ENCODE measurements around the gene SS18L1. TPM values are rescaled to one million over a fixed set of nuclear protein-coding genes. Genes with fewer than 3 reads are reported as not detected.

The SS18L1 gene
- total and polyA plus RNA-seq, 10 of the 15 experiments (the other 5 are each of a cell fraction or from before 2014, with no cell fraction given): 1.8 to 20.0 (median 6.6) TPM

GRCh38 chr20:62191781-62192559 lies 48.4 kb downstream of the SS18L1 start:
- no peaks in the 10 kb centered on the region for H3K27me3 ChIP-seq (replicated peaks in 1 of 2; ENCODE audit: control insufficient read depth in 2 of 2, insufficient read depth in 2 of 2, low read length in 1 of 2)
- ChIA-PET RAD21 (ENCODE audit: unreplicated experiment) (no interaction called here), POLR2A (no interaction called here), SMC1A (ENCODE audit: uncharacterized antibody, unreplicated experiment) (no interaction called here), CTCF (no interaction called here)
- no peak overlapping the region for H3K4me2 ChIP-seq (ENCODE audit: control insufficient read depth, insufficient read depth)
- peaks cover 0 to 5% of the 10 kb centered on the region in 2 experiments; a peak in 2 of 4 replicates for H3K36me3 ChIP-seq (ENCODE audit: control insufficient read depth in 2 of 2, insufficient read depth in 2 of 2, low read length in 1 of 2)
- BruUV-seq (replicated peaks): no TSS peak
- H3K4me1 ChIP-seq (ENCODE audit: control insufficient read depth, insufficient read depth, low read length): peaks cover 5% of the 10 kb centered on the region; the same call in 1 of the 2 replicates
- H4K20me1 ChIP-seq (ENCODE audit: control insufficient read depth, insufficient read depth): no peaks in the 10 kb centered on the region
- H3K9me3 ChIP-seq (replicated peaks; ENCODE audit: control insufficient read depth, insufficient read depth, low read length): no peaks in the 10 kb centered on the region
- WGBS (ENCODE audit: insufficient coverage, insufficient replicate concordance, low lambda C conversion rate, missing lambda C conversion rate): 73% methylated on average over 14 of the region's 14 CpGs
- DNase-seq (ENCODE audit: low read depth, low spot score) (no peak), FAIRE-seq (no peak), ATAC-seq (no peak)
- H3K9ac ChIP-seq (ENCODE audit: control insufficient read depth, insufficient read depth, low read length): no peak overlapping the region
- no peak overlapping the region for H3K27ac ChIP-seq (ENCODE audit: control insufficient read depth, insufficient read depth)
- no peak overlapping the region for H3K4me3 ChIP-seq
- intact Hi-C loops (cut with micrococcal nuclease; ENCODE audit: unreplicated experiment) (no loop called here), in situ Hi-C loops (cut with MboI) (no loop called here)
- peaks cover 8% of the 10 kb centered on the region for H3K79me2 ChIP-seq (ENCODE audit: control insufficient read depth, insufficient read depth, low read length)
- no peak overlapping the region for H2AFZ ChIP-seq (ENCODE audit: control insufficient read depth, low read depth, low read length)
- no peak for TF ChIP-seq ZBED1 (IDR thresholded peaks at IDR 0.05; ENCODE audit: borderline replicate concordance)
- no peak for TF ChIP-seq RCOR1 (conservative IDR thresholded peaks at IDR 0.05; ENCODE audit: low read depth, low read length)
- TF ChIP-seq PML (IDR thresholded peaks at IDR 0.05; ENCODE audit: low read length): no peak

- Histone ChIP-seq H3K9me3 (replicated peaks; ENCODE audit: control insufficient read depth, insufficient read depth, low read length) (no peaks in the 10 kb centered on the region), H3K4me2 (ENCODE audit: control insufficient read depth, insufficient read depth) (no peak overlapping the region), H4K20me1 (ENCODE audit: control insufficient read depth, insufficient read depth) (no peaks in the 10 kb centered on the region), H3K27ac (ENCODE audit: control insufficient read depth, insufficient read depth) (no peak overlapping the region), H3K79me2 (ENCODE audit: control insufficient read depth, insufficient read depth, low read length) (peaks cover 2% of the 10 kb centered on the region), H3K36me3 (ENCODE audit: control insufficient read depth in 2 of 2, insufficient read depth in 2 of 2, low read length in 1 of 2) (peaks cover under 1 to 5% of the 10 kb centered on the region in 2 experiments; a peak in 2 of 4 replicates), H3K9ac (ENCODE audit: control insufficient read depth, insufficient read depth, low read length) (no peak overlapping the region), H2AFZ (ENCODE audit: control insufficient read depth, low read depth, low read length) (no peak overlapping the region), H3K27me3 (replicated peaks in 1 of 2; ENCODE audit: control insufficient read depth in 2 of 2, insufficient read depth in 2 of 2, low read length in 1 of 2) (no peaks in the 10 kb centered on the region), H3K4me1 (ENCODE audit: control insufficient read depth, insufficient read depth, low read length) (peaks cover 5% of the 10 kb centered on the region; the same call in 1 of the 2 replicates), H3K4me3 (no peak overlapping the region)
- BruUV-seq (replicated peaks): no TSS peak
- WGBS (ENCODE audit: insufficient coverage, insufficient replicate concordance, low lambda C conversion rate, missing lambda C conversion rate): 93% methylated on average over 10 of the region's 10 CpGs
- intact Hi-C loops (cut with micrococcal nuclease; ENCODE audit: unreplicated experiment): no loop called here
- RAD21 ChIA-PET (ENCODE audit: unreplicated experiment): no interaction called here
- CTCF ChIA-PET: no interaction called here
- FAIRE-seq (no peak), ATAC-seq (no peak), DNase-seq (ENCODE audit: low read depth, low spot score) (no peak)
- SMC1A ChIA-PET (ENCODE audit: uncharacterized antibody, unreplicated experiment): no interaction called here
- in situ Hi-C loops (cut with MboI): no loop called here
- POLR2A ChIA-PET: no interaction called here
- TF ChIP-seq CTCF (IDR thresholded peaks at IDR 0.05 in 2 of 3, conservative IDR thresholded peaks at IDR 0.05 in 1 of 3; ENCODE audit: control insufficient read depth in 2 of 3, extremely low read depth in 1 of 3, insufficient read depth in 1 of 3, low read depth in 3 of 3, low read length in 3 of 3): no peak
- no peak for TF ChIP-seq BMI1 (IDR thresholded peaks at IDR 0.05; ENCODE audit: borderline replicate concordance)
- no peak for TF ChIP-seq SREBF2 (IDR thresholded peaks at IDR 0.05; ENCODE audit: low read length)
- TF ChIP-seq ZNF592 (IDR thresholded peaks at IDR 0.05): no peak
- no peak for TF ChIP-seq POLR2AphosphoS5 (IDR thresholded peaks at IDR 0.05; ENCODE audit: low read length)
- TF ChIP-seq SIN3A (IDR thresholded peaks at IDR 0.05; ENCODE audit: low read depth, low read length): no peak
- TF ChIP-seq TAF1 (IDR thresholded peaks at IDR 0.05; ENCODE audit: borderline replicate concordance, low read depth, low read length): no peak
- TF ChIP-seq MTA2 (IDR thresholded peaks at IDR 0.05; ENCODE audit: low read depth): no peak
- TF ChIP-seq ZNF384 (IDR thresholded peaks at IDR 0.05; ENCODE audit: borderline replicate concordance, low read depth, low read length): no peak
Observed at GRCh38 chr20:62192635-62193034, 49.1 kb downstream of the SS18L1 start.
